ENCODE measurements around the gene TRAPPC2.
"Not testable (repeated sequence)": the region's sequence is repeated elsewhere in the genome, so short reads cannot be mapped to it uniquely, and the experiment has no call there.

The TRAPPC2 gene

DNA sequence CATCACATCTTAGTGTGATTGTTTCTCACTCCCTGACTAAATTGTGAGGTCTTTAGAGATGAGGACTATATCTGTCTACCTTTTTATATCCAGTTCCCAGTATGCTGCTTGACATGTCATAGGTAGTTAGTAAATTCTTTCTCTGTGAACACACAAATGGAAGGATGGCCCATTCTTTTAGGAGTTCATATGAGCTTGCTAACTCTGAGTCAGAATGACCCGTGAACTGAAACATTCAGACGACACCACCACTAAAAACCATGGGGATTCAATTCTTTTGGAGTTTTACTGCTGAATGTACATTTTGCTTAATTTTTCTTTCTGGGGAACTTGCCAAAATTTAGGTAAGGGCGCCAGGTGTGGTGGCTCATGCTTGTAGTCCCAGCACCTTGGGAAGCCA, 14.1 kb upstream of the TRAPPC2 start:
- H3K4me1 ChIP-seq (ENCODE audit: control insufficient read depth, insufficient read depth, low read length, poor library complexity, severe bottlenecking), result no peaks in the 10 kb centered on the region
- no peak overlapping the region for H3K27ac ChIP-seq (ENCODE audit: low read depth, low read length, severe bottlenecking)
- no peak overlapping the region for H3K4me3 ChIP-seq (ENCODE audit: extremely low read depth, insufficient read depth, low read length, poor library complexity, severe bottlenecking)
- peaks cover 42% of the 10 kb centered on the region for H3K36me3 ChIP-seq (ENCODE audit: control insufficient read depth, insufficient read depth, low read length)
- WGBS, 2 experiments (ENCODE audit: insufficient coverage in 2 of 2), result no CpG with 5 or more reads among the region's 3 CpGs
- H3K9me3 ChIP-seq (ENCODE audit: control insufficient read depth, low read length), result no peaks in the 10 kb centered on the region

DNA sequence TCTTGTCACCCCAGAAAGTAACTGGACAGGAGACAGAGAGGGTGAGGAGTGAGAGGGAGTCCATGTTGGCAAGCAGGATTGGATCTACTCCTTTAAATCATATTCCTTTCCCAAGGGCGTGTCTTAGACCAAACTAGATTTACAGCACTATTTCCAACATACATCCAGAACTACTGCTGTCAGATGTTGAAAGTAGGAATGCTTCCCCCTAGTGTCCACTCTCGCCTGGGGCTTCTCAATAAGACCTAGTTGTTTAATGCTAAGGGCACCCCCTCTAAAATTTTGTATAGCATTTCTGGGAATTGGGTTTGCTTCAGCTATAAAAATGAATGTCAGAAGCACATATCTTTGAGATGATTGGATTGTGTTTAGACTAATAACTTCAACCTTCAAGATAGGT, 13.4 kb upstream of the TRAPPC2 start:
- no peaks in the 10 kb centered on the region for H3K4me1 ChIP-seq (ENCODE audit: control insufficient read depth, insufficient read depth, low read length, poor library complexity, severe bottlenecking)
- WGBS, 2 experiments (ENCODE audit: insufficient coverage in 2 of 2), result no CpG with 5 or more reads among the region's 2 CpGs

DNA sequence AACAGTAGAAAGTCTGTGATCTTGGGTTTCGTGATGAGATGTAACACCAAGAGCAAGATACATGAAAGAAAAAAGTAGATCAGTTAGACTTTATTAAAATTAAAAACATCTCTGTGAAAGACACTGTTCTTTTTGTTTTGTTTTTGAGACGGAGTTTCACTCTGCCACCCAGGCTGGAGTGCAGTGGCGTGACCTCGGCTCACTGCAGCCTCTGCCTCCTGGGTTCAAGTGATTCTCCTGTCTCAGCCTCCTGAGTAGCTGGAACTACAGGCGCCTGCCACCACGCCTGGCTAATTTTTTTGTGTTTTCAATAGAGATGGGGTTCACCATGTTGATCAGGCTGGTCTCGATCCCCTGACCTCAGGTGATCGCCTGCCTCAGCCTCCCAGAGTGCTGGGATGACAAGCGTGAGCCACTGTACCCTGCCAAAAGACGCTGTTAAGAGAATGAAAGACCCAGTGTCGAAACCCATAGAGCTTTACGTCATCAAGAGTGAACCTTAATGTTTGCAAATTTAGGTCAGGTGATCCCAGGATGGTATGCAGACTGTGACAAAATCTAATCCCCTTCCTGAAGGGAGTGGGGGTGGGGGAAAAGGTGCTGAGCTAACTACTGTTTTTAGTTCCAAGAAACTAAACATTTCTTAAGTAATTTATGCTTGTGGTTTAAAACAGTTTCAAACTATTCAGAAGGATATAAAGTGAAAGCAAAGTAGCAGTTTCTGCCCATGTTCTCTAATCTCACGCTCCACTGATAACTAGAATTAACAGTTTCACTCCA, 8.2 kb upstream of the TRAPPC2 start:
- H3K36me3 ChIP-seq (ENCODE audit: control insufficient read depth, insufficient read depth, low read length), result peaks cover 38% of the 10 kb centered on the region
- whole genome bisulfite sequencing, 2 experiments (ENCODE audit: insufficient coverage in 2 of 2), result 77 to 91% methylated on average over 4 of the region's 13 CpGs

More for the DNA sequence above, 13.4 kb upstream of the TRAPPC2 start:
- Histone ChIP-seq H3K9me3 (ENCODE audit: control insufficient read depth, low read length) (no peaks in the 10 kb centered on the region), H3K36me3 (ENCODE audit: control insufficient read depth, insufficient read depth, low read length) (peaks cover 41% of the 10 kb centered on the region), H3K4me3 (ENCODE audit: extremely low read depth, insufficient read depth, low read length, poor library complexity, severe bottlenecking) (no peak overlapping the region), H3K27ac (ENCODE audit: low read depth, low read length, severe bottlenecking) (no peak overlapping the region)

GRCh38 chrX:13741695-13742094, 7.3 kb upstream of the TRAPPC2 start:
- Histone ChIP-seq H3K4me1 (ENCODE audit: control insufficient read depth, insufficient read depth, low read length, poor library complexity, severe bottlenecking) (no peaks in the 10 kb centered on the region), H3K27ac (ENCODE audit: low read depth, low read length, severe bottlenecking) (no peak overlapping the region), H3K36me3 (ENCODE audit: control insufficient read depth, insufficient read depth, low read length) (peaks cover 35% of the 10 kb centered on the region), H3K9me3 (ENCODE audit: control insufficient read depth, low read length) (no peaks in the 10 kb centered on the region), H3K4me3 (ENCODE audit: extremely low read depth, insufficient read depth, low read length, poor library complexity, severe bottlenecking) (no peak overlapping the region)
- WGBS, 2 experiments (ENCODE audit: insufficient coverage in 2 of 2), result 80 to 90% methylated on average over 1 to 5 of the region's 6 CpGs

More for the DNA sequence above, 8.2 kb upstream of the TRAPPC2 start:
- no peaks in the 10 kb centered on the region for H3K4me1 ChIP-seq (ENCODE audit: control insufficient read depth, insufficient read depth, low read length, poor library complexity, severe bottlenecking)
- H3K9me3 ChIP-seq (ENCODE audit: control insufficient read depth, low read length), result no peaks in the 10 kb centered on the region
- H3K27ac ChIP-seq (ENCODE audit: low read depth, low read length, severe bottlenecking), result no peak overlapping the region
- H3K4me3 ChIP-seq (ENCODE audit: extremely low read depth, insufficient read depth, low read length, poor library complexity, severe bottlenecking), result no peak overlapping the region

DNA sequence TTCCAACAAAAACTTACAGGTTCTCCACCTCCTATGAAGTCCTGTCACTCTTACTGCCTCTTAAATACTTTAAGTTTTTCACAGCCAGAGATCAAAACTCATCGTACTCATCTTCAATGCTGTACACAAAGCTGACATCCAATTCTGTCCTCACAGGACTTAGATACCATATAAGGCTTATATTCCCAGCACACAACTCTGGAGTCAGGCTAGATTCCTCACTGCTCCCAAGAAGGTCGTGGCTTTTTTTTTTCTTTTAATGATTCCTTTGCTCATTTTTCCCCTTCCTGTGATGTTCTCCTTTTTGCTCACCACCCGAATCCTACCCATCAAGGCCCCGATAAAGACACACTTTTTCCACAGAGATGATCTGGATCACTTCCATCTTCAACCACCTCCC, 914 bp downstream of the TRAPPC2 start:
- WGBS, 2 experiments (ENCODE audit: insufficient coverage in 2 of 2), result 30 to 60% methylated on average over 2 of the region's 4 CpGs
- Histone ChIP-seq H3K4me1 (ENCODE audit: control insufficient read depth, insufficient read depth, low read length, poor library complexity, severe bottlenecking) (peaks cover 3% of the 10 kb centered on the region), H3K9me3 (ENCODE audit: control insufficient read depth, low read length) (no peaks in the 10 kb centered on the region), H3K4me3 (ENCODE audit: extremely low read depth, insufficient read depth, low read length, poor library complexity, severe bottlenecking) (peak overlapping the region; percentile 61), H3K36me3 (ENCODE audit: control insufficient read depth, insufficient read depth, low read length) (peaks cover 9% of the 10 kb centered on the region), H3K27ac (ENCODE audit: low read depth, low read length, severe bottlenecking) (no peak overlapping the region)

DNA sequence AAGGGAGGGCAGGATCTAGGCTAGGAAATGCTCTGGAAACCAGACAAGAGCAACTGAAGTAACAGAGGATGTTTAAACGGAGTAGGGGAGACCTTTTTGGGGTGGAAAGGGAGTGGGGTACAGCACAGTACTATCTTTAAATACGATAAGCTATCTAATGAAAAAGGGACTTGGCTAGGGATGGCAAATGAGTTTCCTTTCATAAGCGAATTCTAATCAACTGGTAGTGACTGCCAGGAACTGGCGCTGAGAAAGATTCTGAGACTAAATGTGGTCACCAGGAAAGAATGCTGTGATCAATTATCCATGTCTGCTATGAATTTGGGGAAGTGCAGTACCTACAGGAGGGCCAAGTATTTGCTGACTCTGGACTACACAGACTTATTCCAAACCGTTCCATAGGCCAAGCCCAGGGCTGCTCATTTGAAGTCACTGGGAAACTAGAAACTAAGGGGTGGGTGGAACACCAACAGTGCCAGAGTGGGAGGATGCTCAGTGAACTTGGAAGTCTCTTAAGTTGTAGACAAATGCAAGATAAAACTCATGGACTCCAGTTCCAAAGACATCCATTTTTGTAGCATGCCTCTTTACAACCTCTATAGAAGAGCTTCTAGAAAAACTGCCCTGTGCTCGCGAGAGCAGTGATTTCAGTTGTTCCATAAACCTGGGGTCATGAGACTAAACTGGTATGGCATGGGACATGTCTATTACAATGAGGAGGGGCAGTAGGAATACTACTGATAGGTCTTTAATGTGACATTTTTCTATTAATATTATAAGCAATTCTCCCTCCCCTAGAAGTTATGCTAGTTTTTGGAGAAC, 2.0 kb downstream of the TRAPPC2 start:
- Histone ChIP-seq H3K4me1 (ENCODE audit: control insufficient read depth, insufficient read depth, low read length, poor library complexity, severe bottlenecking) (peaks cover 3% of the 10 kb centered on the region), H3K4me3 (ENCODE audit: extremely low read depth, insufficient read depth, low read length, poor library complexity, severe bottlenecking) (no peak overlapping the region), H3K36me3 (ENCODE audit: control insufficient read depth, insufficient read depth, low read length) (peaks cover 4% of the 10 kb centered on the region), H3K27ac (ENCODE audit: low read depth, low read length, severe bottlenecking) (no peak overlapping the region), H3K9me3 (ENCODE audit: control insufficient read depth, low read length) (no peaks in the 10 kb centered on the region)
- 83 to 94% methylated on average over 1 to 4 of the region's 7 CpGs for WGBS, 2 experiments (ENCODE audit: insufficient coverage in 2 of 2)

- WGBS, 2 experiments (ENCODE audit: insufficient coverage in 2 of 2), result no CpG with 5 or more reads among the region's 1 CpG
- H3K27ac ChIP-seq (ENCODE audit: low read depth, low read length, severe bottlenecking); H3K4me3 ChIP-seq (ENCODE audit: extremely low read depth, insufficient read depth, low read length, poor library complexity, severe bottlenecking); H3K4me1 ChIP-seq (ENCODE audit: control insufficient read depth, insufficient read depth, low read length, poor library complexity, severe bottlenecking); H3K9me3 ChIP-seq (ENCODE audit: control insufficient read depth, low read length); H3K36me3 ChIP-seq (ENCODE audit: control insufficient read depth, insufficient read depth, low read length): not testable (repeated sequence)
Measured at GRCh38 chrX:13730523-13730922, 3.9 kb downstream of the TRAPPC2 start.

GRCh38 chrX:13726583-13726982, 7.8 kb downstream of the TRAPPC2 start:
- WGBS, 2 experiments (ENCODE audit: insufficient coverage in 2 of 2), result no CpG with 5 or more reads among the region's 2 CpGs
- H3K4me3 ChIP-seq (ENCODE audit: extremely low read depth, insufficient read depth, low read length, poor library complexity, severe bottlenecking); H3K27ac ChIP-seq (ENCODE audit: low read depth, low read length, severe bottlenecking); H3K36me3 ChIP-seq (ENCODE audit: control insufficient read depth, insufficient read depth, low read length); H3K9me3 ChIP-seq (ENCODE audit: control insufficient read depth, low read length); H3K4me1 ChIP-seq (ENCODE audit: control insufficient read depth, insufficient read depth, low read length, poor library complexity, severe bottlenecking): not testable (repeated sequence)

GRCh38 chrX:13724878-13725277, 9.5 kb downstream of the TRAPPC2 start:
- H3K9me3 ChIP-seq (ENCODE audit: control insufficient read depth, low read length); H3K36me3 ChIP-seq (ENCODE audit: control insufficient read depth, insufficient read depth, low read length); H3K4me1 ChIP-seq (ENCODE audit: control insufficient read depth, insufficient read depth, low read length, poor library complexity, severe bottlenecking); H3K4me3 ChIP-seq (ENCODE audit: extremely low read depth, insufficient read depth, low read length, poor library complexity, severe bottlenecking); H3K27ac ChIP-seq (ENCODE audit: low read depth, low read length, severe bottlenecking): not testable (repeated sequence)
- WGBS, 2 experiments (ENCODE audit: insufficient coverage in 2 of 2), result 50 to 81% methylated on average over 2 to 6 of the region's 9 CpGs

DNA sequence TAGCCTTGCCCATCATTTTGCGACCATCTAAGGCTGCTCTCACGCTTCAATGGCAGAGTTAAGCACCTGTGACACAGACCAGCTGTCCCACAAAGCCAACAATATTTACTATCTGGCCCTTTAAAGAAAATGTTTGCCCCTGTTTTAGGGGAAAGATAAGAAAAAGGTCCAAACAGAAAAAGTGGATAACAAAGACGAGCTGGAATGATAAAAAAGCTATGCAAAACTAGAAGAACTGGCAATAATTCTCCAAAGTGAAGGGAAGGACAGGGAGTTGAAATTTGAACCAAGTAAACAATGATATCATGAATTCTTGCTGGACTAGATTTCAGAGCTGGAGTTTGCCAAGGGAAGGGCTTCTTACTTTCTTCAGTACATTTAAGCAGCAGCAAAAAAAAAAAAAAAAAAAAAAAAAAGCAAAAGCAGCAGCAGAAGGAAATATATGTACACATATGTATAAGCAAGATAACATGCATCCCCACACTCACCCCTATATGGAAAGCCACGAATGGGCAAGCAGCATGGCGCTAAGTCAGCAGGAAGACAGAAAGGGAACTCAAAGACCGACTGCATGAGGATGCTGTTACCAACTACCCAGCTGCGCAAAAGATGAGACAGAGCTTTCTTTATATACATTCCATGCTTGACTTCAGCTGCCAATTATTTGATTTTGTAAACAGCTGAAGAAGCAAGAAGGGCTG, 12.5 kb downstream of the TRAPPC2 start:
- H3K36me3 ChIP-seq (ENCODE audit: control insufficient read depth, insufficient read depth, low read length), result peaks cover 21% of the 10 kb centered on the region
- WGBS, 2 experiments (ENCODE audit: insufficient coverage in 2 of 2), result 80% methylated on average over 1 to 3 of the region's 7 CpGs
- peaks cover 7% of the 10 kb centered on the region for H3K4me1 ChIP-seq (ENCODE audit: control insufficient read depth, insufficient read depth, low read length, poor library complexity, severe bottlenecking)
- no peak overlapping the region for H3K27ac ChIP-seq (ENCODE audit: low read depth, low read length, severe bottlenecking)
- H3K9me3 ChIP-seq (ENCODE audit: control insufficient read depth, low read length), result no peaks in the 10 kb centered on the region
- no peak overlapping the region for H3K4me3 ChIP-seq (ENCODE audit: extremely low read depth, insufficient read depth, low read length, poor library complexity, severe bottlenecking)
